Epithelial cell of proximal tubule (primary cell): ENCODE results near the gene RAB11FIP3. TPM values are rescaled to one million over a fixed set of nuclear protein-coding genes. Genes with fewer than 3 reads are reported as not detected.
"Not testable (repeated sequence)": the region's sequence is repeated elsewhere in the genome, so short reads cannot be mapped to it uniquely, and the experiment has no call there.

Source experiments
- DNase-seq: peaks from one replicate; pipeline ENCODE4 v3.0.0-alpha.2; 2011; ENCODE audit warnings: low read depth
- H3K4me3 ChIP-seq: 2 replicates; pipeline ENCODE4 v1.5.1; 2011; ENCODE audit warnings: low read depth, mild to moderate bottlenecking, low read length
- total RNA-seq: library from RNA; depleted of rRNA; stranded (reverse); fragments of >200 nt; gene quantifications from 2 replicates; pipeline ENCODE4 v1.2.3, GENCODE V29; 2015
- TF ChIP-seq, protein P1 (sequence below): conservative IDR thresholded peaks from 2 replicates; pipeline ENCODE4 v1.5.1; 2012; ENCODE audit warnings: low read depth, mild to moderate bottlenecking, low read length

Gene RAB11FIP3
- total RNA-seq, 1 donor from 2014 or later = 29.1 TPM

DNA sequence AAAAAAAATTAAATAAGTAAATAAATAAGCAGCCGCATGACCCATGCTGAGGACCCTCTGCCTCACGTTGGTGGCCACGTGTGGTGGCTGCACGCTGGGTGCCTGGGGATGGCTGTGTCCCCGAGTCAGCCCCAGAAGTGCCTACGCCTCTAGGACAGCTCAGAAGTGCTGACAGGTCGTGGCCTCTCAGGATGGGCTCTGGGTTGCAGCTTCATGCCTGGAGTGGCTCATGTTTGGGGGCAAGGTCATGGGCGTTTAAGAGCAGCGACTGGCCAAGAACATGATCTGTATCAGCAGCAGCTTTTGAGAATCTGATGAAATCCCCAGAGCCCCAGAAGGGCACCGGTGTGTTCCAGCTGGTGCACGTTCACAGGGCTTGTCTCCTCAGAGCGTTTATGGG lies 75.3 kb downstream of the RAB11FIP3 start:
- TF ChIP-seq, protein P1, sequence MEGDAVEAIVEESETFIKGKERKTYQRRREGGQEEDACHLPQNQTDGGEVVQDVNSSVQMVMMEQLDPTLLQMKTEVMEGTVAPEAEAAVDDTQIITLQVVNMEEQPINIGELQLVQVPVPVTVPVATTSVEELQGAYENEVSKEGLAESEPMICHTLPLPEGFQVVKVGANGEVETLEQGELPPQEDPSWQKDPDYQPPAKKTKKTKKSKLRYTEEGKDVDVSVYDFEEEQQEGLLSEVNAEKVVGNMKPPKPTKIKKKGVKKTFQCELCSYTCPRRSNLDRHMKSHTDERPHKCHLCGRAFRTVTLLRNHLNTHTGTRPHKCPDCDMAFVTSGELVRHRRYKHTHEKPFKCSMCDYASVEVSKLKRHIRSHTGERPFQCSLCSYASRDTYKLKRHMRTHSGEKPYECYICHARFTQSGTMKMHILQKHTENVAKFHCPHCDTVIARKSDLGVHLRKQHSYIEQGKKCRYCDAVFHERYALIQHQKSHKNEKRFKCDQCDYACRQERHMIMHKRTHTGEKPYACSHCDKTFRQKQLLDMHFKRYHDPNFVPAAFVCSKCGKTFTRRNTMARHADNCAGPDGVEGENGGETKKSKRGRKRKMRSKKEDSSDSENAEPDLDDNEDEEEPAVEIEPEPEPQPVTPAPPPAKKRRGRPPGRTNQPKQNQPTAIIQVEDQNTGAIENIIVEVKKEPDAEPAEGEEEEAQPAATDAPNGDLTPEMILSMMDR = no peak

DNA sequence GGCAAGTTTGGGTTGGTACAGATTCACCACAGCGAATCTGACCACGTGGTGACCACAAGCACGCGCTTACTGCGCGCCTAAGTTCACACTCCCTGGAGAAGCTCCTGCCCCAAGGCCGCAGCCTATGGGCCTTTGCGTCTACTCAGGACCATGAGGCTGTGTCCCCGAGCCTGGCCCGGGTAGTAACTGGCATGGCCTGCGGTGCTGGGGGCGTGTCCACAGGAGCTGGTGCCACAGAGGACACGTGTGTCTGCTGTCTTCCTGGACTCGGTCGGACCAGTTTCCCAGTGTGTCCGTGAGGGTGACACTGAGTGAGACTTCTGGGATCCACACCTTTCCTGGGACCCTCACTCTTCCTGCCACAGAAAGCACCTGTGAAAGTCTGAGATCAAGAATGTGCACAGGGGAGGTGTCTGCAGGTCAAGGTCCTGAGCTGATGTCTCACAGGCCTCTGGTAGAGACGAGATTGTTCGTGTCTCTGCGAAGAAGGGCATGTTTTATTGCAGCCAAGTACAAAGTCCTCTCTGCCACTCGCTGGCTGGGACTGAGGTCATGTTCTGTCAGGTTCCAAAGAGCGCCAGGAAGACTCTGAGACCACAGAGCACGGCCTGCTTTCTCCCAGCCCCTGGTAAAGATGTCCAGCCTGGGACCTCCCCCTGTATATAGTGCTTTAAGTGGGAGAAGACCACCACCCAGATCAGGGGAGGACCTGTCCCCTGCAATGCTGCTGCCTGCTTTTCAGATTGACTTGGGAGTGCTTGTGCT lies 76.9 kb downstream of the RAB11FIP3 start:
- no peak for DNase-seq
- TF ChIP-seq, protein P1 = no peak
- H3K4me3 ChIP-seq = no peak overlapping the region

More for the DNA sequence above, 75.3 kb downstream of the RAB11FIP3 start:
- no peak for DNase-seq
- no peak overlapping the region for H3K4me3 ChIP-seq

DNA sequence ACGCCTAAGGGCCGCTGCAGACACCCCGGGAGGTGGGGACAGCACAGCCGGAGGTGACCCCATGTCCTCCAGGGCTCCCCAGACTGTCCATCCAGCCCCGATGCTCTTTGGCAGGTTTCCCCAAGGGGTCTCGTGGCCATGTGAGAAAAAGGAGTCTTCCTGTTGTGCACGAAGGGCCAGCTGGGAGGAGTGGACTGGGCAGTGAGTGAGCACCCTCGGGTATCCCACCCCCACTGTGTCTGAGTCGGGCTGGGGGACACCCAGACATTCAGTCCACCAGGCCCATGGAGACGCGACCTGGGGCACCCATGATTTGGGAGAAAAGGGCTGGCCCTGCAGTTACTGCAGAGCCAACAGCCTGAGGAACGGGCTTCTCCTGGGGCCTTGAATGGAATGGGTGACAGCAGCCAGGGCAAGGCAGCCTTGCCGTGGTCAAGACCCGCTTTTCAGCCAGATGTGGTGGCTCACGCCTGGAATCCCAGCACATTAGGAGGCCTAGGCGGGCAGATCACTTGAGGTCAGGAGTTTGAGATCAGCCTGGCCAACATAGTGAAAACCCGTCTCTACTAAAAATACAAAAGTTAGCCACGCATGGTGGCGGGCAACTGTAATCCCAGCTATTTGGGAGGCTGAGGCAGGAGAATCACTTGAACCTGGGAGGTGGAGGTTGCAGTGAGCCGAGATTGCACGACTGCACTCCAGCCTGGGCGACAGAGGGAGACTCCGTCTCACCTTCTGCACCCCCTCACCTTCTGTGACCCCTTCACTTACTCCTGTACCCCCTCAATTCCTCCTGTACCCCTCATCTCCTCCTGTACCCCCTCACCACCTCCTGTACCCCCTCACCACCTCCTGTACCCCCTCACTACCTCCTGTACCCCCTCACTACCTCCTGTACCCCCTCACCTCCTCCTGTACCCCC lies 78.0 kb downstream of the RAB11FIP3 start:
- no peak for DNase-seq
- no peak overlapping the region for H3K4me3 ChIP-seq
- TF ChIP-seq, protein P1 = no peak

DNA sequence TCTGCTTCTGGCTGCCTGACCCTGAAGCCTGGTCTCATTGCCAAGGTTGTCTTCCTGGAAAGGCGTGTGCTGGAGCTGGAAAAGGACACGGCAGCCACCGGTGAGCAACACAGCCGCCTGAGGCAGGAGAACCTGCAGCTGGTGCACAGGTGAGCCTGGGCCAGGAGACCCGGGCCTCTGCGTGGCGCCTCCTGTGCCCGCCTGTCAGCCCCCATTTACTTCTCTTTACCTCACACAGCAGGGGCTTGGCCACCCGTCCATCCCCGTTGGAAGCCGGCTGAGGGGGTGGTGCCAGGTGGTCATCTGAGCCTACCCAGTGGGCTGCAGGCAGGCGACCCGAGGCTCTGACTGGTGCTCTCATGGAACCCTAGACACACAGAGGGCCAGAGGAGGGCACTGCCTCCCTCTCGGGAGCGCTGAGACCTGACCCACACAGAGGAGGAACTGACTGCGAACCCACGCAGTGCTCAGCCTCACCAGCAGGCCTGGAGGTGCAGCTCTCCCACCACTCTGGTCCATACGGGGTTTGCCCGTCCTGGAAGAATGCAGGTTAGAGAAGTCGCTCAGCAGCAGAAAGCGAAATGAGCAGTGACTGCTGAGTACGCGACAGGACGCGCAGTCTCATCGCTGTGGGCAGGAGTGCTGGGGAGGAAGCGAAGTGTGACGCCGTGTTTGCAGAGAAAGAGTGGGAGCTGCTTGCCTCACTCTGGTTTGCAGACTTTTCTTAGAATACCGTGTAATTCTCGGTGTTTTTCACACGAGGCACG lies 80.2 kb downstream of the RAB11FIP3 start:
- DNase-seq = no peak
- TF ChIP-seq, protein P1 = no peak
- H3K4me3 ChIP-seq = no peak overlapping the region

DNA sequence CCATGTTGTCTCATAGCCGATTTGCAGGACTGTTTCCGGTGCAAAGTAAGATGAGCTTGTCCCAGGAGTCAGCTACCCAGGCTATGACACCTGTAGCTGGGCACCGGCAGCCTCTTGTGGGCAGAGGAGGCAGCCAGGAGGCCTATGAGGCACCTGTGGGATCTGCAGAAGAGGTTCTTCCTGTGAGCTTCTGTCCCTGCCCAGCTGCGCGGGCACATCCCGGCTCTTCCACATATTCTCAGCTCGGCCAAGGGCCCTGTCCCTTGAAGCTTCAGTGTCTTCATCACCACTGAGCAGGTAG lies 80.7 kb downstream of the RAB11FIP3 start:
- TF ChIP-seq, protein P1 = no peak
- DNase-seq = no peak
- H3K4me3 ChIP-seq = no peak overlapping the region

DNA sequence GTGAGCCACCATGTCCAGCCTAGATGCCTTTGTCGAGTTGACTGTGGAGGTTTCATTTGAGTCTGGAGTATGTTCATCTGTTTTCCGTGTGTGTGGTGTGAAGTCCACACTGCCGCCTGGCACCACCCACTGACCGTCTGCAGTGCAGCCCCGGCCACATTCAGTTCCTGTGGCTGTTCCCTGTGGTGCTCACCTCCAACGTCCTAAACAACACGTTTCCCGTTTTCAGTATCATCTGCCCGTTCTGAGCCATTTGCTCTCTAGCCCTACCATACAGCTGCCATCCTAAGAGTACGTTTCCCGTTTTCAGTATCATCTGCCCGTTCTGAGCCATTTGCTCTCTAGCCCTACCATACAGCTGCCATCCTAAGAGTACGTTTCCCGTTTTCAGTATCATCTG lies 82.1 kb downstream of the RAB11FIP3 start:
- DNase-seq, H3K4me3 ChIP-seq: not testable (repeated sequence)

DNA sequence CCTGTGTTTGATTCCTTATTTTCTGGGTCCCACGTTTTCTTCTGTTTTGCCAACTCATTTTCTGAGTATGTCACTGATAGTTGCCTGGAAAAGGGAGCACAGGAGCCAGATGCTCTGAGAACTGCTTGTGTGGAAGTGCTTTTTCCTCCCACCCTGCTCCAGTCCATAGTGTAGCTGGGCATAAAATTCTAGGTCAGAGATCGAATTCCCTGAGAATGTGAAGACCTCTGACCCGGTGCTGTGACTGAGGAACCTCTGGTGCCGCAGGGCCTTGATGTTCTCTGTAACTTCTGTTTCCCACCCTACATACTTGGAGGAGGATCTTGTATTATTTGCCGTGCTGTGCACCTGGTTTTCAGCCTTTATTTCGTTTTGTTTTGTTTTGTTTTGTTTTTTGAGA lies 82.5 kb downstream of the RAB11FIP3 start:
- TF ChIP-seq, protein P1 = no peak
- DNase-seq = no peak
- no peak overlapping the region for H3K4me3 ChIP-seq
